Immature natural killer cell (primary cell): ENCODE data around the gene EFNA5. TPM values are rescaled to one million over a fixed set of nuclear protein-coding genes. Genes with fewer than 3 reads are reported as not detected.

Experiments
- DNase-seq, 3 donors: peaks; one replicate each; pipeline ENCODE4 v3.0.0; 2022; ENCODE audit warnings: mixed read lengths in 1 of 3
- H3K27ac Mint-ChIP-seq, 6 donors: one replicate each; pipeline ENCODE4 v1.8.0; 2020; ENCODE audit warnings: mixed read lengths in 6 of 6, mild to moderate bottlenecking in 5 of 6, inconsistent platforms in 4 of 6, moderate library complexity in 3 of 6
- H3K27me3 Mint-ChIP-seq, 3 donors: one replicate each; pipeline ENCODE4 v1.8.0; 2020 to 2021; ENCODE audit warnings: low read depth in 3 of 3, mild to moderate bottlenecking in 3 of 3, mixed read lengths in 3 of 3, moderate library complexity in 3 of 3, inconsistent platforms in 1 of 3
- H3K36me3 Mint-ChIP-seq, 3 donors: one replicate each; pipeline ENCODE4 v1.8.0; 2020; ENCODE audit warnings: mixed read lengths in 3 of 3, inconsistent platforms in 2 of 3, mild to moderate bottlenecking in 2 of 3
- H3K4me1 Mint-ChIP-seq, 2 donors: one replicate each; pipeline ENCODE4 v1.8.0; 2020; ENCODE audit warnings: inconsistent platforms in 2 of 2, mild to moderate bottlenecking in 2 of 2, mixed read lengths in 2 of 2, moderate library complexity in 1 of 2
- H3K4me3 Mint-ChIP-seq, 5 donors: one replicate each; pipeline ENCODE4 v1.8.0; 2020; ENCODE audit warnings: mild to moderate bottlenecking in 5 of 5, mixed read lengths in 5 of 5, inconsistent platforms in 3 of 5, moderate library complexity in 3 of 5
- H3K9me3 Mint-ChIP-seq, 6 donors: one replicate each; pipeline ENCODE4 v1.8.0; 2020; ENCODE audit warnings: mild to moderate bottlenecking in 6 of 6, mixed read lengths in 6 of 6, inconsistent platforms in 4 of 6, moderate library complexity in 3 of 6
- polyA plus RNA-seq, 3 donors: library from polyadenylated mRNA; unstranded; fragments of 300-500 nt; fragmentation: Illumina TruSeq; gene quantifications; one replicate each; pipeline ENCODE4 v1.2.3, GENCODE V29; 2021

The EFNA5 gene
- polyA plus RNA-seq, 3 donors from 2014 or later, result 0.73 to 2.6 (median 1.7) TPM

GRCh38 chr5:107576736-107577393, 93.9 kb downstream of the EFNA5 start:
- Mint-ChIP-seq H3K36me3 (peaks cover 0 to 3% (median 0%) of the 10 kb centered on the region in 3 donors), H3K27me3 (peaks cover 4 to 8% (median 6%) of the 10 kb centered on the region in 3 donors), H3K4me1 (peaks cover 6% of the 10 kb centered on the region in 2 donors), H3K4me3 (no peak overlapping the region), H3K9me3 (no peaks in the 10 kb centered on the region), H3K27ac (no peak overlapping the region)
- no peak for DNase-seq

GRCh38 chr5:107576155-107576554, 94.6 kb downstream of the EFNA5 start:
- Mint-ChIP-seq H3K4me3 (no peak overlapping the region), H3K4me1 (peaks cover 13% of the 10 kb centered on the region in 2 donors), H3K36me3 (peaks cover 0 to 2% (median 0%) of the 10 kb centered on the region in 3 donors), H3K27me3 (peaks cover 5 to 10% (median 7%) of the 10 kb centered on the region in 3 donors), H3K27ac (no peak overlapping the region), H3K9me3 (no peaks in the 10 kb centered on the region)
- no peak for DNase-seq

DNA sequence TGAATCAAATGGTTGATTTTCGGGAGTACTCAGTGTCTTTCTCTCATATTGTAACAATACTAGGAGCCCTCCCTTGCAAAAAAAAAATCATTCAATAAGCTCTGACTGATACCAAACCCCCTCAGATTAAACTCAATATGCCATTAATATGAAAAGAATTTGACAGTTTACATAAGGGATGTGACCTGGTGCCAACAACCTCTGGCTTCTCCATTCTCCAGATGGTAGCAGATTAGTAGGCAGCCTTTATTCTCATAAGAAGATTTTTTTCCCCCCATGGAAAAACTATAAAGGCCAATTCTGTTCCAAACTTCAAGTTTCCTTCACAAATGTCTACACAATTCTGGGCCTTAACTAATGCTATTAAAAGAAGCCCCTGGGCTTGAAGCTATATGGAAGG, 96.5 kb downstream of the EFNA5 start:
- Mint-ChIP-seq H3K36me3 (no peaks in the 10 kb centered on the region), H3K9me3 (no peaks in the 10 kb centered on the region), H3K27ac (no peak overlapping the region), H3K4me1 (peaks cover 27 to 30% of the 10 kb centered on the region in 2 donors), H3K4me3 (no peak overlapping the region), H3K27me3 (peaks cover 7 to 15% (median 10%) of the 10 kb centered on the region in 3 donors)
- DNase-seq, result no peak

- peaks cover 7 to 15% (median 10%) of the 10 kb centered on the region in 3 donors for H3K27me3 Mint-ChIP-seq
- H3K4me3 Mint-ChIP-seq, result peak overlapping the region in 2 of 5 donors; percentile 0 to 59
- H3K4me1 Mint-ChIP-seq, result peaks cover 27 to 32% of the 10 kb centered on the region in 2 donors
- no peaks in the 10 kb centered on the region for H3K9me3 Mint-ChIP-seq
- H3K27ac Mint-ChIP-seq, result no peak overlapping the region
- no peaks in the 10 kb centered on the region for H3K36me3 Mint-ChIP-seq
- DNase-seq, result no peak
These were observed 97.9 kb downstream of the EFNA5 start for GRCh38 chr5:107572715-107573368.

GRCh38 chr5:107571621-107572536, 98.9 kb downstream of the EFNA5 start:
- H3K4me3 Mint-ChIP-seq, result peak overlapping the region; percentile 80 to 89 (median 84)
- peak; percentile 83 to 87 (median 85) for DNase-seq
- H3K4me1 Mint-ChIP-seq, result peaks cover 27 to 32% of the 10 kb centered on the region in 2 donors
- peak overlapping the region; percentile 86 to 97 (median 94) for H3K27ac Mint-ChIP-seq
- H3K36me3 Mint-ChIP-seq, result no peaks in the 10 kb centered on the region
- no peaks in the 10 kb centered on the region for H3K9me3 Mint-ChIP-seq
- H3K27me3 Mint-ChIP-seq, result peaks cover 4 to 14% (median 10%) of the 10 kb centered on the region in 3 donors

DNA sequence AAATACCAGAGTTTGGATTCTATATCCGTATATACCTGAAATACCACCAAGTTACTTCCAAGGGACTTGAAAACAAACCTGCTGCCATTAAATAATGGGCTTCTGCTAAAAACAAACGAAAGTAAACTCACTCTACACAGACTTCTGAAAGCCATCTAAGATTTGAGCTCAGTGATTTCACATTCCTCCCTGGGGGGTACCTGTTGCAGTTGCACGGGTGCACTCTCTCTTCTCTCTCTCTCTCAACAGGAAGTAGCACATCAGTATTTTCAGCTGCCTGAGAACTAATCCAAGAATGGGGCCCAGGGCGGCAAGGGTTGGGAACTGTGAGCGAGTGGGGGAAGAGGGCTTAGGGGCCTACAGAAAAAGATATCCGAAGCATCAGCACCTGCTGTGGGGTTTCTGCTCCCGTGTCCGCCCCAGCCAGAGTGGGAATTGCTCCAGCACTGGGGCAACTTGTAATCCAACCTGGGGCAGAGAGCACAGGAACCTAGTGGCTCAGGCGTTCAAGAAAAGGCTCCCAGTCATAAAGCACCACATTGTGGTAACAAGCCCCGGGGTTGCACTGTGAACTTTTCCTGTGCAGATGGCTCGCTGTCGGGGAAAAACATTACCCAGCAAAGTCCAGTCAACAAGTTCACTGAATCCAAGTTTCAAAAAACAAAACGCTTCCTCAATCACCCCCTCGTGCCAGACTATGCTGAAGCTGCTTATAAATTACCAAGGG, 99.8 kb downstream of the EFNA5 start:
- no peaks in the 10 kb centered on the region for H3K9me3 Mint-ChIP-seq
- DNase-seq, result peak; percentile 46 to 57 (median 55)
- peak overlapping the region; percentile 80 to 89 (median 84) for H3K4me3 Mint-ChIP-seq
- peaks cover 4 to 12% (median 10%) of the 10 kb centered on the region in 3 donors for H3K27me3 Mint-ChIP-seq
- H3K4me1 Mint-ChIP-seq, result peaks cover 27 to 32% of the 10 kb centered on the region in 2 donors
- H3K36me3 Mint-ChIP-seq, result no peaks in the 10 kb centered on the region
- H3K27ac Mint-ChIP-seq, result peak overlapping the region; percentile 86 to 97 (median 94)

DNA sequence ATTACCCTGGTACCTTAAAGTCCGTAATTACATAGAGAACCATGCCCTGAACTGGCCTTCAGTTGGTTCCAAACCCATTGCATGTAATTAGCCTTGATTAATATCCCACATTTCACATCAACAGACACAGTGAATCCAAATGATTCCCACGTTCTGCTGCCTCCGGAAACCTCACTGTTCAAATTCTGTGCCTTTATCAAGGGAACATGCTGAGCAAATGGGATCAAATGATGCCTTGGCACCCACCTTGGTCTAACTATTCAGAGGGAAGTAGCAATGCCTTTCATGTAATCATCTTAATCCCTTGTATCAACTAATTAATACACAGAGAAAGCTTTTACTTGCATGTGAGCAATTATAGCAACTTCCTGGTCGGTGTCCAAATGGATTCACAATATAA, 100.6 kb downstream of the EFNA5 start:
- Mint-ChIP-seq H3K27ac (peak overlapping the region; percentile 86 to 97 (median 94)), H3K36me3 (no peaks in the 10 kb centered on the region), H3K9me3 (no peaks in the 10 kb centered on the region), H3K4me3 (peak overlapping the region in 4 of 5 donors; percentile 83 to 89 (median 85)), H3K27me3 (peaks cover 4 to 12% (median 10%) of the 10 kb centered on the region in 3 donors), H3K4me1 (peaks cover 27 to 32% of the 10 kb centered on the region in 2 donors)
- no peak for DNase-seq

GRCh38 chr5:107567901-107568671, 102.7 kb downstream of the EFNA5 start:
- H3K27ac Mint-ChIP-seq, result no peak overlapping the region
- H3K4me3 Mint-ChIP-seq, result no peak overlapping the region
- peaks cover 32 to 38% of the 10 kb centered on the region in 2 donors for H3K4me1 Mint-ChIP-seq
- H3K36me3 Mint-ChIP-seq, result no peaks in the 10 kb centered on the region
- no peak for DNase-seq
- H3K27me3 Mint-ChIP-seq, result peaks cover 3 to 12% (median 8%) of the 10 kb centered on the region in 3 donors
- H3K9me3 Mint-ChIP-seq, result no peaks in the 10 kb centered on the region

- Mint-ChIP-seq H3K27ac (no peak overlapping the region), H3K36me3 (no peaks in the 10 kb centered on the region), H3K4me3 (no peak overlapping the region), H3K27me3 (peaks cover 3 to 8% (median 7%) of the 10 kb centered on the region in 3 donors), H3K9me3 (no peaks in the 10 kb centered on the region), H3K4me1 (peaks cover 27 to 34% of the 10 kb centered on the region in 2 donors)
- no peak for DNase-seq
These were observed 103.8 kb downstream of the EFNA5 start for GRCh38 chr5:107566986-107567385.

DNA sequence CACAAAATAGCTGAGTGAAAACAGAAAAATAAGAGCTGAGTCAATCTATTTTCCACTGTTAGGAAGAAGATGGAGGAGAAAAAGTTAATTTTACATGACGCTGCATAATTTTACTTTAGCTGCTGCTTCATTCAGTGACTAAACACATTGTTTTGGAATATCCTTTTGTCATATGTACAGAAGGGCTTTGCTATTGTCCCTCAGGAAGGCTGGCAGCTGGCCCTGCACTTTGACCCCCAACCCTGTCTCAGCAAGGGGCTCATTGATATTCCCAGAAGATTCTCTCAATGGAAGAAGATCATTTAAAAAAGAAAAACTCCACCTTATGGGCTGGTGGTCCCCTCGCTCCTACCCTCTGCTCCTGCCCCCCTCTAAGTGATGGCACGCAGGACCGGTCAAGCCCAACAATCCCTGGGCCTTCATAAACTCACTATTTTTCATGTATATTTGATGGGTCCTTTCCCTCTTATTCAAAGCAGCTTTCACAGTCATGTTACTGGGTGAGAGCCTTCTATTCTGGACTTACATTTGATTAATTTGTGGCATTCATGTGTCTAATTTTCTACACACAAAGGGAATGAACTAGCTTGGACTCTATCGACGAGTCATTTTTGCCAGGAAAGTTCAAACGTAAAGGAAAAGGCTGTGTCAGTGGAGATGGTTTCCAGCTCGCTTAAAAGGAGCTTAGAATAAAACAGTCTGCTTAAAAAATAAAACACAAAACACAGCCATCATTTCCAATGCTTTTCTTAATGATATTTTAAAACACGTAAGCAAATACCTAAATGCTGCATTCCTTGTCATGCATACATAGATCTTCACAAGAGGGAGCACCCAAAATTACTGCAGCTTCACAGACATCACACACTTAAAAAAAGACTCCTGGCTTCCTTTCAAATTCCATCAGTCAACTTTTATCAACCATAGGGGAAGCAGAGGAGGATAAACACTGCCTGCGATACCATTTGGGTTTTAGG, 104.7 kb downstream of the EFNA5 start:
- DNase-seq, result no peak
- peaks cover 18 to 25% of the 10 kb centered on the region in 2 donors for H3K4me1 Mint-ChIP-seq
- no peak overlapping the region for H3K27ac Mint-ChIP-seq
- peaks cover 1 to 6% (median 4%) of the 10 kb centered on the region in 3 donors for H3K27me3 Mint-ChIP-seq
- H3K36me3 Mint-ChIP-seq, result no peaks in the 10 kb centered on the region
- no peaks in the 10 kb centered on the region for H3K9me3 Mint-ChIP-seq
- no peak overlapping the region for H3K4me3 Mint-ChIP-seq

- no peak for DNase-seq
- Mint-ChIP-seq H3K4me3 (no peak overlapping the region), H3K27ac (no peak overlapping the region), H3K9me3 (no peaks in the 10 kb centered on the region), H3K36me3 (no peaks in the 10 kb centered on the region), H3K4me1 (peaks cover 7 to 18% of the 10 kb centered on the region in 2 donors), H3K27me3 (peaks cover 0 to 1% (median 0%) of the 10 kb centered on the region in 3 donors)
These were observed 105.8 kb downstream of the EFNA5 start for GRCh38 chr5:107564931-107565372.
